ENCODE results near the gene DPF3.

- TF ChIP-seq BHLHE40 (IDR thresholded peaks at IDR 0.05; ENCODE audit: borderline replicate concordance) = no peak
- no peak for TF ChIP-seq SP1 (IDR thresholded peaks at IDR 0.05)
- TF ChIP-seq ZNF384 (IDR thresholded peaks at IDR 0.05) = no peak
- no peak for TF ChIP-seq FOXM1 (IDR thresholded peaks at IDR 0.05; ENCODE audit: borderline replicate concordance)
- TF ChIP-seq SUZ12 (IDR thresholded peaks at IDR 0.05) = no peak
- no peak for TF ChIP-seq LEF1 (IDR thresholded peaks at IDR 0.05; ENCODE audit: borderline replicate concordance)
Observed at GRCh38 chr14:72864712-72865365, 29.1 kb downstream of the DPF3 start.

Measured in HEK293T (cell line).